Colon (tissue), 2 donors: ENCODE results near the gene NDC1.
"Not testable (repeated sequence)": the region's sequence is repeated elsewhere in the genome, so short reads cannot be mapped to it uniquely, and the experiment has no call there.

ENCODE experiments used
- FAIRE-seq: peaks from 2 replicates; lab custom pipeline; 2012; peaks lifted over from hg19 to GRCh38; lab: Jason Lieb, UNC
- donor health status: control.
- donor health status: control.

Gene NDC1

GRCh38 chr1:53763911-53764310 lies 74.2 kb downstream of the NDC1 start:
- FAIRE-seq, result no peak

- FAIRE-seq, result no peak
These were observed 74.6 kb downstream of the NDC1 start for GRCh38 chr1:53763461-53763860.

GRCh38 chr1:53760497-53760896 lies 77.6 kb downstream of the NDC1 start:
- not testable (repeated sequence) for FAIRE-seq

GRCh38 chr1:53755874-53756273 lies 82.2 kb downstream of the NDC1 start:
- FAIRE-seq, result no peak

GRCh38 chr1:53754484-53755312 lies 83.4 kb downstream of the NDC1 start:
- no peak for FAIRE-seq

GRCh38 chr1:53752281-53752680 lies 85.8 kb downstream of the NDC1 start:
- FAIRE-seq, result no peak

GRCh38 chr1:53747841-53748240 lies 90.3 kb downstream of the NDC1 start:
- no peak for FAIRE-seq

- no peak for FAIRE-seq
These were observed 97.4 kb downstream of the NDC1 start for GRCh38 chr1:53740621-53741105.

GRCh38 chr1:53739109-53739681 lies 98.9 kb downstream of the NDC1 start, which contains the start of gene GLIS1:
Gene GLIS1 (minus strand): TSS chr1:53739164. CDS start chr1:53738064, 1,100 bp downstream.
- FAIRE-seq, result no peak

- FAIRE-seq, result no peak
These were observed 99.6 kb downstream of the NDC1 start for GRCh38 chr1:53738205-53739108.

GRCh38 chr1:53737648-53738204 lies 100.4 kb downstream of the NDC1 start:
- FAIRE-seq, result no peak

GRCh38 chr1:53736290-53736689 lies 101.8 kb downstream of the NDC1 start:
- FAIRE-seq, result no peak

- FAIRE-seq, result no peak
These were observed 102.4 kb downstream of the NDC1 start for GRCh38 chr1:53735681-53736080.

- FAIRE-seq, result no peak
These were observed 102.8 kb downstream of the NDC1 start for GRCh38 chr1:53735261-53735660.

- FAIRE-seq, result no peak
These were observed 103.4 kb downstream of the NDC1 start for GRCh38 chr1:53734650-53735211.

GRCh38 chr1:53733975-53734649 lies 104.0 kb downstream of the NDC1 start:
- no peak for FAIRE-seq

GRCh38 chr1:53733447-53733931 lies 104.6 kb downstream of the NDC1 start:
- FAIRE-seq, result no peak

GRCh38 chr1:53732912-53733317 lies 105.2 kb downstream of the NDC1 start:
- no peak for FAIRE-seq

GRCh38 chr1:53732409-53732808 lies 105.7 kb downstream of the NDC1 start:
- FAIRE-seq, result no peak

GRCh38 chr1:53731779-53732305 lies 106.3 kb downstream of the NDC1 start:
- FAIRE-seq, result no peak
